PC-9 (cell line): ENCODE data around the gene CCDC191.

Source experiments
- CTCF ChIP-seq: fragments of 200-600 bp; sonication (generic); conservative IDR thresholded peaks from 2 replicates; pipeline ENCODE4 v1.6.1; 2017; ENCODE audit warnings: mixed run types, antibody characterized with exemption, mild to moderate bottlenecking, moderate library complexity
- EZH2 ChIP-seq: fragments of 200-600 bp; sonication (generic); IDR thresholded peaks from 2 replicates; pipeline ENCODE4 v1.8.0; 2017; ENCODE audit warnings: antibody characterized with exemption, low read depth

GRCh38 chr3:114089675-114090074 lies 33.3 kb upstream of the CCDC191 start:
- TF ChIP-seq CTCF (no peak), EZH2 (no peak)
